Adrenal gland (tissue), 5 donors: Measurements from ENCODE around the gene COL19A1.

Experiments used
- CTCF ChIP-seq, 6 experiments: fragments of 450-650 bp in 4 of 6; fragments of 200-600 bp in 2 of 6; sonication (generic) in 1 of 6; IDR thresholded peaks; 1 replicate in 5 of 6; 2 replicates in 1 of 6; pipeline versions ENCODE4 v1.5.1 to v1.8.0; 2016 to 2021; ENCODE audit warnings: antibody characterized with exemption in 6 of 6, mild to moderate bottlenecking in 2 of 6, moderate library complexity in 1 of 6
- POLR2A ChIP-seq, 2 donors: fragments of 450-650 bp; IDR thresholded peaks; one replicate each; pipeline ENCODE4 v1.6.1; 2017; ENCODE audit warnings: antibody characterized with exemption in 2 of 2, mild to moderate bottlenecking in 2 of 2, moderate library complexity in 1 of 2
- donor health status: DM: no; HTN: no; CAD: no.

GRCh38 chr6:70124443-70124842, 258.1 kb downstream of the COL19A1 start:
- no peak for TF ChIP-seq CTCF (IDR thresholded peaks at IDR 0.05)
- TF ChIP-seq POLR2A (IDR thresholded peaks at IDR 0.05) = no peak
